Stimulated activated CD4-positive, alpha-beta T cell treated with anti-CD3 and anti-CD28 coated beads, Interleukin-4, amount 100 ng/mL, for 4 hours (primary cell): Measurements from ENCODE around the gene SWAP70.
A peak's percentile ranks its signal among the peaks of the same experiment; 100 is the strongest.

Source experiments
- DNase-seq, 2 experiments: peaks; one replicate each; pipeline ENCODE4 v3.0.0-alpha.2; 2020

The SWAP70 gene

GRCh38 chr11:9651899-9652748 is 11.8 kb upstream of the SWAP70 start:
- DNase-seq = no peak

- DNase-seq = no peak
Observed at GRCh38 chr11:9653871-9654270, 10.0 kb upstream of the SWAP70 start.

- DNase-seq = no peak
Observed at GRCh38 chr11:9656864-9657263, 7.0 kb upstream of the SWAP70 start.

- DNase-seq = no peak
Observed at GRCh38 chr11:9657531-9657930, 6.3 kb upstream of the SWAP70 start.

GRCh38 chr11:9660886-9661285 is 3.0 kb upstream of the SWAP70 start:
- DNase-seq = no peak

- no peak for DNase-seq
Observed at GRCh38 chr11:9662273-9662672, 1.6 kb upstream of the SWAP70 start.

GRCh38 chr11:9664276-9665171 is 647 bp downstream of the SWAP70 start:
- DNase-seq = peak in 1 of 2 experiments; percentile 11

- DNase-seq = no peak
Observed at GRCh38 chr11:9665749-9666148, 1.9 kb downstream of the SWAP70 start.

GRCh38 chr11:9669954-9670353 is 6.1 kb downstream of the SWAP70 start:
- no peak for DNase-seq

GRCh38 chr11:9672288-9672916 is 8.5 kb downstream of the SWAP70 start:
- DNase-seq = no peak

GRCh38 chr11:9672918-9673317 is 9.0 kb downstream of the SWAP70 start:
- no peak for DNase-seq

GRCh38 chr11:9675691-9676090 is 11.8 kb downstream of the SWAP70 start:
- DNase-seq = no peak

- no peak for DNase-seq
Observed at GRCh38 chr11:9677951-9678350, 14.1 kb downstream of the SWAP70 start.

GRCh38 chr11:9678576-9678975 is 14.7 kb downstream of the SWAP70 start:
- no peak for DNase-seq

- no peak for DNase-seq
Observed at GRCh38 chr11:9680028-9680427, 16.2 kb downstream of the SWAP70 start.

GRCh38 chr11:9681583-9682372 is 17.9 kb downstream of the SWAP70 start:
- no peak for DNase-seq

- DNase-seq = no peak
Observed at GRCh38 chr11:9687711-9688477, 24.0 kb downstream of the SWAP70 start.

- DNase-seq = no peak
Observed at GRCh38 chr11:9688716-9689511, 25.0 kb downstream of the SWAP70 start.

GRCh38 chr11:9689721-9690120 is 25.8 kb downstream of the SWAP70 start:
- no peak for DNase-seq

GRCh38 chr11:9691865-9692264 is 28.0 kb downstream of the SWAP70 start:
- no peak for DNase-seq

- DNase-seq = no peak
Observed at GRCh38 chr11:9692691-9693090, 28.8 kb downstream of the SWAP70 start.
